CD14-positive monocyte (primary cell): ENCODE data around the gene AKR1C2. TPM values are rescaled to one million over a fixed set of nuclear protein-coding genes. Genes with fewer than 3 reads are reported as not detected.
"Not testable (repeated sequence)": the region's sequence is repeated elsewhere in the genome, so short reads cannot be mapped to it uniquely, and the experiment has no call there.

Experiments used
- DNase-seq, 3 donors: peaks; one replicate each; pipeline ENCODE4 v3.0.0-alpha.2; 2011 to 2022
- H2AFZ ChIP-seq: 2 replicates; pipeline ENCODE4 v1.6.0; 2012; ENCODE audit warnings: mild to moderate bottlenecking, low read depth, low read length, inconsistent platforms; ENCODE audit not compliant: insufficient read depth, poor library complexity, severe bottlenecking
- H3K27ac ChIP-seq, 2 donors: 1 replicate in 1 of 2; 2 replicates in 1 of 2; pipeline ENCODE4 v1.5.1; 2012 to 2013; ENCODE audit warnings: low read length in 2 of 2, control low read depth in 1 of 2, inconsistent platforms in 1 of 2, low read depth in 1 of 2, mild to moderate bottlenecking in 1 of 2
- H3K27me3 ChIP-seq, 2 donors: one replicate each; pipeline versions ENCODE4 v1.6.0 to v1.6.1; 2011 to 2013; ENCODE audit warnings: low read length in 2 of 2; ENCODE audit not compliant: control insufficient read depth in 2 of 2, insufficient read depth in 2 of 2
- H3K36me3 ChIP-seq, 2 donors: replicated peaks in 1 of 2; 1 replicate in 1 of 2; 2 replicates in 1 of 2; pipeline versions ENCODE4 v1.5.1 to v1.6.1; 2012 to 2013; ENCODE audit warnings: low read length in 2 of 2, control low read depth in 1 of 2, inconsistent platforms in 1 of 2, mild to moderate bottlenecking in 1 of 2; ENCODE audit not compliant: insufficient read depth in 2 of 2, control insufficient read depth in 1 of 2
- H3K4me1 ChIP-seq, 2 donors: 1 replicate in 1 of 2; 2 replicates in 1 of 2; pipeline versions ENCODE4 v1.5.1 to v1.6.1; 2012 to 2013; ENCODE audit warnings: low read length in 2 of 2, control low read depth in 1 of 2, inconsistent platforms in 1 of 2, mild to moderate bottlenecking in 1 of 2, moderate library complexity in 1 of 2; ENCODE audit not compliant: insufficient read depth in 2 of 2, control insufficient read depth in 1 of 2
- H3K4me2 ChIP-seq: replicated peaks from 2 replicates; pipeline ENCODE3; 2012; ENCODE audit warnings: low read length, moderate library complexity, mild to moderate bottlenecking; ENCODE audit not compliant: poor library complexity, severe bottlenecking; ENCODE audit errors: extremely low read depth
- H3K4me3 ChIP-seq, 3 experiments: fragments of 200-600 bp in 1 of 3; sonication (generic) in 1 of 3; replicated peaks in 1 of 3; 1 replicate in 2 of 3; 2 replicates in 1 of 3; pipeline ENCODE4 v1.5.1; 2011 to 2013; ENCODE audit warnings: low read length in 3 of 3, mild to moderate bottlenecking in 3 of 3, control low read depth in 2 of 3, low read depth in 2 of 3, inconsistent platforms in 1 of 3, moderate library complexity in 1 of 3
- H3K79me2 ChIP-seq: 2 replicates; pipeline ENCODE4 v1.6.0; 2012; ENCODE audit warnings: mild to moderate bottlenecking, control low read depth, inconsistent platforms, low read length, moderate library complexity; ENCODE audit not compliant: insufficient read depth
- H3K9ac ChIP-seq: 2 replicates; pipeline ENCODE4 v1.6.0; 2017; ENCODE audit warnings: low read length, mild to moderate bottlenecking; ENCODE audit not compliant: insufficient read depth, poor library complexity, severe bottlenecking
- H3K9me3 ChIP-seq, 2 donors: replicated peaks in 1 of 2; 1 replicate in 1 of 2; 2 replicates in 1 of 2; pipeline versions ENCODE4 v1.5.1 to v1.6.1; 2012 to 2013; ENCODE audit warnings: low read length in 2 of 2, control low read depth in 1 of 2; ENCODE audit not compliant: control insufficient read depth in 1 of 2, insufficient read depth in 1 of 2
- H4K20me1 ChIP-seq: 2 replicates; pipeline ENCODE4 v1.6.0; 2012; ENCODE audit warnings: mild to moderate bottlenecking, low read length, control low read depth, moderate library complexity; ENCODE audit not compliant: insufficient read depth
- H3K27ac Mint-ChIP-seq, 7 donors: one replicate each; pipeline ENCODE4 v1.8.0; 2020; ENCODE audit warnings: mild to moderate bottlenecking in 7 of 7, mixed read lengths in 7 of 7, moderate library complexity in 6 of 7, inconsistent platforms in 2 of 7
- H3K27me3 Mint-ChIP-seq, 3 donors: one replicate each; pipeline ENCODE4 v1.8.0; 2021 to 2022; ENCODE audit warnings: low read depth in 3 of 3, mild to moderate bottlenecking in 3 of 3, mixed read lengths in 3 of 3, moderate library complexity in 3 of 3, inconsistent platforms in 1 of 3
- H3K36me3 Mint-ChIP-seq, 2 donors: one replicate each; pipeline ENCODE4 v1.8.0; 2020; ENCODE audit warnings: mixed read lengths in 2 of 2, inconsistent platforms in 1 of 2, mild to moderate bottlenecking in 1 of 2
- H3K4me1 Mint-ChIP-seq: one replicate; pipeline ENCODE4 v1.8.0; 2020; ENCODE audit warnings: mild to moderate bottlenecking, mixed read lengths
- H3K4me3 Mint-ChIP-seq, 2 donors: one replicate each; pipeline ENCODE4 v1.8.0; 2020; ENCODE audit warnings: mild to moderate bottlenecking in 2 of 2, mixed read lengths in 2 of 2, moderate library complexity in 1 of 2
- H3K9me3 Mint-ChIP-seq, 7 donors: one replicate each; pipeline ENCODE4 v1.8.0; 2020 to 2022; ENCODE audit warnings: mixed read lengths in 7 of 7, mild to moderate bottlenecking in 6 of 7, moderate library complexity in 6 of 7, inconsistent platforms in 2 of 7
- WGBS: methylation state at CpG from one replicate; pipeline ENCODE4 v1.1.5; 2013; ENCODE audit warnings: missing lambda C conversion rate; ENCODE audit not compliant: insufficient coverage; 5-methylcytosine and 5-hydroxymethylcytosine counted together
- intact Hi-C, 2 donors: fragments of 100-400 bp; cut with micrococcal nuclease; formaldehyde crosslinking; loops; one replicate each; pipeline versions ENCODE4 v1.15.0 to v1.15.1; 2023
- polyA plus RNA-seq, 3 donors: library from polyadenylated mRNA; depleted of rRNA in 1 of 3; unstranded in 2 of 3; stranded (reverse) in 1 of 3; fragments of 300-500 nt in 2 of 3; fragments of >200 nt in 1 of 3; fragmentation: Illumina TruSeq in 2 of 3; gene quantifications; 1 replicate in 2 of 3; 2 replicates in 1 of 3; pipeline ENCODE4 v1.2.3, GENCODE V29; 2012 to 2021

AKR1C2 gene
- polyA plus RNA-seq, 3 donors, result 0.13 TPM; not detected in 2

DNA sequence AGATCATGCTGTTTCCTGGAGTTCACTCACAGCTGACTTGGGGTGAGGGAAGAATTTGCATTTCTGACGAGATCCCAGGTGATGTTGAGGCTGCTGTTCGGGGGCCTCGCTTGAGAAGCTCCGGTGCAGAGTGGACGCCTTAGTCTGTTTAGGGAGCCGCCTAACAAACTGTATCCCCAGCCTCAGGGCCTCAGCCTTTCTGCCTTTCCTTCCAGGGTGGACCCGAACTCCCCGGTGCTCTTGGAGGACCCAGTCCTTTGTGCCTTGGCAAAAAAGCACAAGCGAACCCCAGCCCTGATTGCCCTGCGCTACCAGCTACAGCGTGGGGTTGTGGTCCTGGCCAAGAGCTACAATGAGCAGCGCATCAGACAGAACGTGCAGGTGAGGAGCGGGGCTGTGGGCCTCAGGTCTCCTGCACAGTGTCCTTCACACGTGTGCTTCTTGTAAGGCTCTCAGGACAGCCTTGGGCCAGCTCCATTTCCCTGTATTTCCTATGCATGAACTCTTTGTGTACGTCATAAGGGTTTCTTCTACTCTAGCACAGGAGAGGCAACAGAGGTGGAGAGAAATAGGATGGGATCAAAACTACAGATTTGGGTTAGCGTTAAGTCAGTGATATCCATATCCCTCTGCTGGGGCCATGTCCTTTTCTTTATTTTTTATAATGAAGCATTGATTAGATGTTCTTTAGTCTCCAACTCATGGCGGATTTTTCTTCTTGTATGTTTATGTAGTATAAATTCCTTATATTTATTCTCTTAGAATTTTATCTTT lies 31.1 kb downstream of the AKR1C2 start:
- H3K9ac ChIP-seq, H3K4me3 ChIP-seq, H3K9me3 Mint-ChIP-seq, H3K27ac Mint-ChIP-seq, H2AFZ ChIP-seq, H3K4me1 Mint-ChIP-seq, H3K4me1 ChIP-seq, DNase-seq, H3K27ac ChIP-seq, H3K79me2 ChIP-seq, H3K4me3 Mint-ChIP-seq, H3K27me3 Mint-ChIP-seq, H3K9me3 ChIP-seq, H3K27me3 ChIP-seq, H3K36me3 Mint-ChIP-seq, H3K36me3 ChIP-seq, H4K20me1 ChIP-seq, H3K4me2 ChIP-seq, intact Hi-C loops: not testable (repeated sequence)
- no CpG with 5 or more reads among the region's 18 CpGs for WGBS

DNA sequence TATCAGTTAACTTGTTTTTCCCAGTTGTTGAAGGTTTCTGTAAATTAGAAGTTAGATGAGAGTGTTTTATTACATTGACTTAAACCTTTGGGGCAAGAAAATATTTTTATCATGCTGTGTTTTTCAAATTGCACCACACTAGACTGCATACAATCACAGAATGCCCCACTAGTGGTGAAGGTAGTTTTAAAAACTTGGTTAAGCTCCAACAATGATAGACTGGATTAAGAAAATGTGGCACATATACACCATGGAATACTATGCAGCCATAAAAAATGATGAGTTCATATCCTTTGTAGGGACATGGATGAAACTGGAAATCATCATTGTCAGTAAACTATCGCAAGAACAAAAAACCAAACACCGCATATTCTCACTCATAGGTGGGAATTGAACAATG lies 33.3 kb downstream of the AKR1C2 start:
- no CpG with 5 or more reads among the region's 2 CpGs for WGBS
- DNase-seq, H3K9me3 ChIP-seq, intact Hi-C loops, H3K4me1 Mint-ChIP-seq, H3K79me2 ChIP-seq, H3K27me3 Mint-ChIP-seq, H3K9ac ChIP-seq, H3K36me3 ChIP-seq, H3K4me3 Mint-ChIP-seq, H3K4me3 ChIP-seq, H3K27me3 ChIP-seq, H3K4me1 ChIP-seq, H3K4me2 ChIP-seq, H3K9me3 Mint-ChIP-seq, H3K27ac Mint-ChIP-seq, H2AFZ ChIP-seq, H3K36me3 Mint-ChIP-seq, H4K20me1 ChIP-seq, H3K27ac ChIP-seq: not testable (repeated sequence)

DNA sequence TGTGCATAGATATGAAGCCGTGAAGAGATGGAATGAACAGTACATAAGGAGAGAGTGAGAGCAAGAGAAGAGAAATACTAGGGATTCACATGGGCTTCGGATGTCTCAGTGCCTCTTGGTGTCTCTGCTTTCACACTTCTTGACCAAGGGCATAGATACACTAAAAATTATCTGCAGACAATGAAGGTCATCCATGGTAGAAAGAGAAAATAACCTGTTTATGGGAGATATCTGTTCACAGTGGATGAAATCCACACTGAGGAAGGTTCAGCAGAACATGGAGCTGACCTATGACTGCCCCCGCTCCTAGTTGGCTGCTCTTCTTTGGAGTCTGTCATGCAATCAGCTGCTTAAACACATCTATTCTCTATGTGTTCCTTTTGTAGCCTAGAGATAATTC lies 34.4 kb downstream of the AKR1C2 start:
- H3K79me2 ChIP-seq, H3K9me3 ChIP-seq, H3K27me3 ChIP-seq, DNase-seq, H3K4me1 Mint-ChIP-seq, H4K20me1 ChIP-seq, H3K9me3 Mint-ChIP-seq, H3K4me2 ChIP-seq, H3K4me3 Mint-ChIP-seq, intact Hi-C loops, H3K9ac ChIP-seq, H3K27ac Mint-ChIP-seq, H3K27ac ChIP-seq, H3K4me1 ChIP-seq, H3K4me3 ChIP-seq, H3K36me3 Mint-ChIP-seq, H2AFZ ChIP-seq, H3K27me3 Mint-ChIP-seq, H3K36me3 ChIP-seq: not testable (repeated sequence)
- no CpG with 5 or more reads among the region's 3 CpGs for WGBS

DNA sequence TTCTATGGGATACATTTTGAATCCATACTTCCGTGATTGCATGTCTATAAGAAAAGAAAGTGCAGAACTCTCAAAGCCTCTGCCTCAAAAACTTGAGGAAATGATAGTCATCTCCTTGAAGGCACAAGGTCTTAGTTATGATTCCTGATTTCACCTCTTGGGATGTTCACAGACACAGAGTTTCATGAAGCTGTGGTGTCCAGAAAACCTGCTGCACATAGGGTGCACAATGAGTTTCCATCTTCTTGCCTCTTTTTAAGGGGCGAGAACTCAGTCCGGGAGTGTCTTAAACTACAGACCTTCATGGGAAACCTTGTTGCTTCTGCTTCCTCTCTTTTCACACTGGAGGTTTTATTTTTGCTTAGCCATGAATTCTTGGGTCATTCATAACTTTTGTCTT lies 36.5 kb downstream of the AKR1C2 start:
- H3K36me3 ChIP-seq, H4K20me1 ChIP-seq, H3K79me2 ChIP-seq, H3K27ac Mint-ChIP-seq, H2AFZ ChIP-seq, H3K27ac ChIP-seq, H3K9me3 Mint-ChIP-seq, H3K4me3 Mint-ChIP-seq, DNase-seq, H3K4me3 ChIP-seq, H3K27me3 ChIP-seq, H3K4me2 ChIP-seq, H3K9ac ChIP-seq, H3K27me3 Mint-ChIP-seq, H3K4me1 Mint-ChIP-seq, H3K9me3 ChIP-seq, intact Hi-C loops, H3K36me3 Mint-ChIP-seq, H3K4me1 ChIP-seq: not testable (repeated sequence)
- WGBS, result 100% methylated on average over 1 of the region's 3 CpGs
